GM10266 (cell line): ENCODE data around the gene ATP1A2.

Source experiments
- DNase-seq: peaks from one replicate; pipeline ENCODE4 v3.0.0; 2012; ENCODE audit errors: extremely low spot score
- TF ChIP-seq, protein P1 (sequence below): IDR thresholded peaks from 2 replicates; pipeline ENCODE4 v1.5.1; 2012; ENCODE audit warnings: mild to moderate bottlenecking, low read depth; ENCODE audit not compliant: control insufficient read depth, insufficient read depth; ENCODE audit errors: missing control alignments

Gene ATP1A2

DNA sequence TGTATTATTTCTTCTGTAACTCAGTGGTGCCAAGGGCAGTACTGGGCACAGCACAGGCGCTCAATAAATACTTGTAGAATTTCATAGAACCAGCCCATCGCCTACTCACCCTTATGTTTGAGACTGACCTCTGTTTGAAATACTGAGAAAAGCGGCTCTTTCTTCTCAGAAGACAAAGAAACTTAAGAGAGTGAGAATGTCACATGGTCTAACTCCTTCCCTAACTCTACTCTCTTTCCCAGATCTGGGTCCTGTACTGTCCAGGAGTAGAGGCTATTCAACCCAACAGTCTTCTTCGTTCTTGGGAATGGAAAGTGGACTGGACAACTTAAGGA lies 21.3 kb upstream of the ATP1A2 start:
- TF ChIP-seq, protein P1, sequence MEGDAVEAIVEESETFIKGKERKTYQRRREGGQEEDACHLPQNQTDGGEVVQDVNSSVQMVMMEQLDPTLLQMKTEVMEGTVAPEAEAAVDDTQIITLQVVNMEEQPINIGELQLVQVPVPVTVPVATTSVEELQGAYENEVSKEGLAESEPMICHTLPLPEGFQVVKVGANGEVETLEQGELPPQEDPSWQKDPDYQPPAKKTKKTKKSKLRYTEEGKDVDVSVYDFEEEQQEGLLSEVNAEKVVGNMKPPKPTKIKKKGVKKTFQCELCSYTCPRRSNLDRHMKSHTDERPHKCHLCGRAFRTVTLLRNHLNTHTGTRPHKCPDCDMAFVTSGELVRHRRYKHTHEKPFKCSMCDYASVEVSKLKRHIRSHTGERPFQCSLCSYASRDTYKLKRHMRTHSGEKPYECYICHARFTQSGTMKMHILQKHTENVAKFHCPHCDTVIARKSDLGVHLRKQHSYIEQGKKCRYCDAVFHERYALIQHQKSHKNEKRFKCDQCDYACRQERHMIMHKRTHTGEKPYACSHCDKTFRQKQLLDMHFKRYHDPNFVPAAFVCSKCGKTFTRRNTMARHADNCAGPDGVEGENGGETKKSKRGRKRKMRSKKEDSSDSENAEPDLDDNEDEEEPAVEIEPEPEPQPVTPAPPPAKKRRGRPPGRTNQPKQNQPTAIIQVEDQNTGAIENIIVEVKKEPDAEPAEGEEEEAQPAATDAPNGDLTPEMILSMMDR = no peak
- no peak for DNase-seq

DNA sequence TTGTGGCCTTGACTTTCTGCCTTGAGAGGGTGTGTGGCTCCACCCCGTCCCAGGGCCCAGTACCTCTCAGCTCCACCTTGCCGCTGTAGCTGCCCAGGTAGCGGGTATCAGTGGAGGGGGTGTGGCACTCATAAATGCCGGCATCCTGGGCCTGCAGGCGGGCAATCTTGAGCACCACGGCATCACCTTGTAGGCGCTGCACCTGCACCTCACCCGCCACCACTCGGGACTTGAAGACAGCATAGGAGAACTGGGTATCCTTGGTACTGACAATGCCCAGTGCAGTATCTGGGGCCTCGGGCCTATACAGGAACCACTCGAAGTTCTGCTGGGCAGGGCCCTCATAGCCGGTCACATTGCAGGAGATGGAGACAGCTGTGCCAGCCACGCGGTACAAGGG lies 20.8 kb upstream of the ATP1A2 start:
- TF ChIP-seq, protein P1 = no peak

DNA sequence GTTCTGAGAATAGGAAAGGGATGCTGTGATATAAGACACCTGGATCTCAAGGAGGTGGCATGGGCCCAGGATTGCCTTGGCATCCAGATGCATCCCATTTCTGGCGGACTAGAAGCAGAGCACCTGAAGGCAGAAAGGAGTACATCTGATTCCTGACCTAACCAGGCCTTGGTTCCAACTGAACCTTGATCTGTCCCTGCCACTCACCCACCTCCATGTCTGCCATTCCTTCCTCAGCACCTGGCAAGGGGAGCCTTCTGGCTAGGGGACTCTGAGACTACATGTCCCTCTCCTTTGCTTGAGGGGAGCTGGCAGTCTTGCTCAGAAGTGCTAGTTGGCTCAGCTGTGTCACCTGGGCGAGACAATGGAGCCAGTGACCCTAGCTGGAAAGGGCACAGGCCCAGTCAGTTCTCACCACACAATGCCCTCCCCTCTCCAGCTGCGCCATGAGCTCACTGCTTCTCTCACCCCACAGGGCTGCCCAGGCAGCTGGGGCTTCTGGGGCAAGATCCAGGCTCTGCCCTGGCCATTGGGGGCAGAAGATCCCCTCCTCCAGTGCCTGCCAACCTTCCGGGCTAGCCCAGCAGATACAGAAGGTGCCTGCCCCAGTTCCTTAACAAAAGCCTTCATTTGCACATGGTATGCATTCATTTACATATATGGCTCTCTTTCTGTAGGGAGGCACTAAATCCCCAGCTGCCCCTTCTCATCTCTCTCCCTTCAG lies 20.0 kb upstream of the ATP1A2 start:
- no peak for DNase-seq
- TF ChIP-seq, protein P1 = no peak

More for the DNA sequence above, 20.8 kb upstream of the ATP1A2 start:
- DNase-seq = no peak

DNA sequence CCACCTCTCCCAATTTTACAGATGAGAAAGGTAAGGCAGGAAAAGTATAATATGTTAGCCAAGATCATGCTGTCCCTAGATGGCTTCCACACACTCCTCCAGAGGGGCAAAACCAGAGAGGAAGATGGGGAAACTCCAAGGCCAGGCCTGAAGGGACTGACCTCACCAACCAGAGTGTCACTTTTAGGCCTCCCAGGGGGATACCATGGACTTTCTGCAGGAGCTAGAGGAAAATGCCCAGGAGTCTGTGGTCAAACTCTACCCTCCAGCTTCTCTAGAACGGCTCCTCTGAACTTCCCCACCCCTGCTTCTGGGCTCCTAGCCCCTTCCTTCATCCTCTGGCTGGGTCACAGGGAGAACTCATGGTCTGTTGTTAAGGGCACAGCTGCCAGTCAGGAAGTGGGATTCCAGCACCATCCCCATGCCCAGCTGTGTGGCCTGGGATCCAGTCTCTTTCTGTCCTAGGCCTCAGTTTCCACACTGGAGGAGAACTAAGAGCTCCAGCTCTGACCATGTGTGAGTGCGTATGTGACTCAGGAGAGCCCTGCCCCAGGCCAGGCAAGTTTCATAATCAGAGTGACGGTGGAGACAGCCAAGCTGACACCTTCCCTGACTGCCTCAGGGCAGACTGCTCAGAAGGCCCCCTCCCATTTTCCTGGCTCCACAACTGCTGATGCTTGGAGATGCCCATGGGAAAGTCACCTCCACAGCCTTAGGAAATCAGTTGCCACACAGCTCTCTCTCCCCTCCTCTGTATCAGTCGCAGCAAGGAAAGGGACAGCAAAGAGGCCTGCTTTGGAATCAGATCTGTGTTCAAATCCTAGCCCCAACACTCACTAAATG lies 19.1 kb upstream of the ATP1A2 start:
- DNase-seq = no peak
- TF ChIP-seq, protein P1 = no peak

DNA sequence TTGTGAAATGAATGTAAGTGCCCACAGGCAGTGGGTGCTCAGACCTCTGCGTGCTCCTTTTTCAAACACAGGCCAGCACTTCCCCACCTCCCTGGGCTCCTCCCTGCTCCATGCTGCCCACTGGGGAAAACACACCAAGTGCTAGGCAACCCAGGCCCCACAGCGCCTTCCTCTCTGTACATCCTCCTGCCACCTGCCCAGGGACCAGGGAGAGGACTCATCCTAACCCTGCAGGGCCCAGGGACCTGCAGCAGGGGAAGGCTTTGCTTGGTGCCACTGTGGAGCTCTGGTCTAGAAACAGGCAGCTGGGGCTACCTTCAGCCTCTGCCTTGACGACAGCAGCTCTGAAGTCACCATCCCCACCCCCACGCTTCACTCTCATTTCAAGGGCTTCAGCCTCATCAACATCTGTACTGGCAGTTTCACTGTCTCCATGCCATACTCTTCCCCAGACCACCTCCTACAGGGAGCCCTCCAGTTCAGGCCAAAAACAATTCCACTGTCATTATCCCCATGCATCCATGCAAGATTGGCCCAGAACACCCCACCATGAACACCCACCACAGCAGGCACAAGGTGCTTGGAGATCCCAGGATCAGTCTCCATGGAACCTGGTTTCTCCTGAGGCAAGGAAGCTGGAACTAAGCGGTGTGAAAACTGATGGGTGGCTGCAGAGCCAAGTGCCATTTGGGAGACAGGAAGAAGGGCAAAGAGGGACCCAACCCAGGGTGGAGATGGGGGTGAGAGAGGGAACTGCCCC lies 18.2 kb upstream of the ATP1A2 start:
- TF ChIP-seq, protein P1 = no peak
- no peak for DNase-seq

DNA sequence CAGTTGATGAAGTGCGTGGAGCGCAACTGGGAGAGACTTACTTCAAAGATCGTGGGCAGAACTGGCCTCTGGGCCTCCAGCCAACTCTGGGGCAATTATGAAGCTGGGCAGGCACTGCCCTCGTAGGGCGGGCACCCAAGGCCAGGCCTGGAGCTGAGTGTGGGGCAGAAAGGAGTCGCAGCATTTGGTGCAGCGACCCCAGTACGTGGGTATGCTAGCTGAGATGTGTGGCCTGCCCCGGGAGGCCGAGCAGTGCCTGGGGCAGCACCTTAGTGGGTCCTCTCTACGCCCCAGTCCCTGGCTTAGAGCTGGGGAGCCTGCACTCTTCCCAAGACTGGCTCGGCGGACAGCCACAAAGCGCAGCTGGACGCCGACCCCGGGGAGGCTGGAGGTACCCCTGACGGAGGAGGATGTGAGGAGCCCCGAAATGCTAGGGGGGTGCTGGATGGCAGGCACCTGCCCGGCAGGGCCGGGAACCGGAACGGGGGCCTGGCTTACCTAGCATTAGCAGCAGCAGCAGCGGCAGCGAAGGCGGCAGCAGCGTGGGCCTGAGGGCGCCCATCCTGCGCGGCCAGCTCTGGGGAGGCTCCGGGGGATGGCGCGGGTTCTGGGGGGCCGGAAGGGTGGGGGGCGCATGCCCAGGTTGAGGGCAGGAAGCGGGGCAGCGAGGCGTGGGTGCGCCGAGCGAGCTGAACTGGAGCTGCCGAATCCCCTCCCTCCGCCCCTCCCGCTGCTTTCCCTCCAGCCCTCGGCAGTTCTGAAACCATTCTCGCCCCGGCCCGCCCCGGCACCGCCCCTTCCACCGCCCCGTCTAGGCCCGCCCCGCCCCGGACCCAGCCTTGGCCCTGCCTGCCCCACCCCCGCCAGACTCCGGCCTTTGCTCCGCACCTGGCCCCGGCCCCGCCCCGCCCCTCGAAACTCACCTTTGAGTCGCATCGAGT lies 17.4 kb upstream of the ATP1A2 start, which contains the start of gene IGSF8:
IGSF8 (minus strand) TSS at position 709 of the 941 bp plus-strand sequence; CDS start at position 562, 147 bp downstream.
- TF ChIP-seq, protein P1 = no peak
- DNase-seq = no peak
